Cardiac muscle cell (in vitro differentiated cells and primary cell): ENCODE measurements around the gene KIAA0753. TPM values are rescaled to one million over a fixed set of nuclear protein-coding genes. Genes with fewer than 3 reads are reported as not detected.

Experiments used
- DNase-seq, 2 donors: peaks; one replicate each; pipeline versions ENCODE4 v3.0.0 to v3.0.0-alpha.2; 2010 to 2017; ENCODE audit warnings: low read depth in 1 of 2, low spot score in 1 of 2
- H3K27ac ChIP-seq: fragments of 200-600 bp; sonication (generic); 2 replicates; pipeline ENCODE4 v1.5.1; 2016
- H3K27me3 ChIP-seq: fragments of 200-600 bp; sonication (generic); 2 replicates; pipeline ENCODE4 v1.6.0; 2016; ENCODE audit warnings: control low read depth
- H3K36me3 ChIP-seq: fragments of 200-600 bp; sonication (generic); 2 replicates; pipeline ENCODE4 v1.5.1; 2016; ENCODE audit warnings: control low read depth
- H3K4me1 ChIP-seq: fragments of 200-600 bp; sonication (generic); 2 replicates; pipeline ENCODE4 v1.8.1; 2017; ENCODE audit warnings: low read depth, mild to moderate bottlenecking, mixed run types
- H3K4me3 ChIP-seq: fragments of 200-600 bp; sonication (generic); 2 replicates; pipeline ENCODE4 v1.5.1; 2016; ENCODE audit warnings: mild to moderate bottlenecking
- H3K9me3 ChIP-seq: fragments of 200-600 bp; sonication (generic); 2 replicates; pipeline ENCODE4 v1.5.1; 2017; ENCODE audit warnings: low read depth, mild to moderate bottlenecking, control low read depth
- CTCF ChIP-seq: IDR thresholded peaks from 2 replicates; pipeline ENCODE4 v1.5.1; 2012; ENCODE audit warnings: low read depth, mild to moderate bottlenecking, low read length
- polyA plus RNA-seq: library from polyadenylated mRNA; unstranded; fragments of >200 nt; fragmentation: Nextera tagmentation; extraction: Ambion mirVana; gene quantifications from 2 replicates; pipeline ENCODE4 v1.2.1, GENCODE V29; 2016
- total RNA-seq: library from RNA; depleted of rRNA; stranded (reverse); fragments of >200 nt; gene quantifications from 2 replicates; pipeline ENCODE4 v1.2.3, GENCODE V29; 2016

KIAA0753 gene
- total and polyA plus RNA-seq, 2 experiments from 2014 or later, result 9.2 to 13.5 TPM

GRCh38 chr17:6683730-6684459 is 43.4 kb upstream of the KIAA0753 start:
- no peaks in the 10 kb centered on the region for H3K9me3 ChIP-seq
- no peak overlapping the region for H3K27ac ChIP-seq
- TF ChIP-seq CTCF, result no peak
- no peaks in the 10 kb centered on the region for H3K36me3 ChIP-seq
- no peak for DNase-seq
- no peaks in the 10 kb centered on the region for H3K4me1 ChIP-seq
- H3K27me3 ChIP-seq, result no peaks in the 10 kb centered on the region
- H3K4me3 ChIP-seq, result no peak overlapping the region

GRCh38 chr17:6683081-6683684 is 42.7 kb upstream of the KIAA0753 start:
- Histone ChIP-seq H3K4me1 (no peaks in the 10 kb centered on the region), H3K27me3 (no peaks in the 10 kb centered on the region), H3K9me3 (no peaks in the 10 kb centered on the region), H3K27ac (no peak overlapping the region), H3K36me3 (no peaks in the 10 kb centered on the region), H3K4me3 (no peak overlapping the region)
- no peak for DNase-seq
- no peak for TF ChIP-seq CTCF

GRCh38 chr17:6682339-6682738 is 41.8 kb upstream of the KIAA0753 start:
- H3K27ac ChIP-seq, result no peak overlapping the region
- H3K9me3 ChIP-seq, result no peaks in the 10 kb centered on the region
- TF ChIP-seq CTCF, result no peak
- no peaks in the 10 kb centered on the region for H3K36me3 ChIP-seq
- no peak for DNase-seq
- no peak overlapping the region for H3K4me3 ChIP-seq
- no peaks in the 10 kb centered on the region for H3K27me3 ChIP-seq
- no peaks in the 10 kb centered on the region for H3K4me1 ChIP-seq

GRCh38 chr17:6681671-6682070 is 41.2 kb upstream of the KIAA0753 start:
- Histone ChIP-seq H3K4me1 (no peaks in the 10 kb centered on the region), H3K27ac (no peak overlapping the region), H3K36me3 (no peaks in the 10 kb centered on the region), H3K27me3 (no peaks in the 10 kb centered on the region), H3K4me3 (no peak overlapping the region), H3K9me3 (no peaks in the 10 kb centered on the region)
- no peak for DNase-seq
- no peak for TF ChIP-seq CTCF

GRCh38 chr17:6681176-6681575 is 40.7 kb upstream of the KIAA0753 start:
- no peak overlapping the region for H3K4me3 ChIP-seq

More at GRCh38 chr17:6681176-6681575, 40.7 kb upstream of the KIAA0753 start:
- Histone ChIP-seq H3K27ac (no peak overlapping the region), H3K27me3 (no peaks in the 10 kb centered on the region), H3K36me3 (no peaks in the 10 kb centered on the region), H3K9me3 (no peaks in the 10 kb centered on the region), H3K4me1 (no peaks in the 10 kb centered on the region)
- no peak for TF ChIP-seq CTCF
- no peak for DNase-seq
